ENCODE measurements around the gene CHML.

The CHML gene

DNA sequence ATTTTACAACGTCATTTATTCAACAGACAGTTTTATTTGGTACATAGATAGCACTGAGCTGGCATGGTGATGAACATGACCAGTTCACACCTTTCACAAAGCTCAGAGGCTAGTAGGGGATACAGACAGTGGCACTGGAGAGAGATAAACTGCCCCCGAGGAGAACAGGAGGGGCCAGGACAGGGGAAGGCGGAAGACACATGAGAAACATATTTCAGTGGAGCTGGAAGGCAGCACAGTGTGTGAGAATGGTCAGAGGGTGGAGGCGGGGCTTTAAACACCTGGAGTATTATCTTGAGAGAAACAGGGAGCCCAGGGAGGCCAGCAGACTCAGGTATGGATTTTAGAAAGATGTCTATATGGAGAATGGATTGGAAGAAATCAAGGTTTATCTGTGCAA lies 49.5 kb downstream of the CHML start:
- no peak for DNase-seq (ENCODE audit: low spot score)
